ENCODE data around the gene FMN1. TPM values are rescaled to one million over a fixed set of nuclear protein-coding genes. Genes with fewer than 3 reads are reported as not detected.

FMN1 gene
- total and polyA plus RNA-seq, 2 of the 8 experiments (the other 6 are each of a cell fraction or from before 2014, with no cell fraction given) = 0.27 to 3.7 TPM

DNA sequence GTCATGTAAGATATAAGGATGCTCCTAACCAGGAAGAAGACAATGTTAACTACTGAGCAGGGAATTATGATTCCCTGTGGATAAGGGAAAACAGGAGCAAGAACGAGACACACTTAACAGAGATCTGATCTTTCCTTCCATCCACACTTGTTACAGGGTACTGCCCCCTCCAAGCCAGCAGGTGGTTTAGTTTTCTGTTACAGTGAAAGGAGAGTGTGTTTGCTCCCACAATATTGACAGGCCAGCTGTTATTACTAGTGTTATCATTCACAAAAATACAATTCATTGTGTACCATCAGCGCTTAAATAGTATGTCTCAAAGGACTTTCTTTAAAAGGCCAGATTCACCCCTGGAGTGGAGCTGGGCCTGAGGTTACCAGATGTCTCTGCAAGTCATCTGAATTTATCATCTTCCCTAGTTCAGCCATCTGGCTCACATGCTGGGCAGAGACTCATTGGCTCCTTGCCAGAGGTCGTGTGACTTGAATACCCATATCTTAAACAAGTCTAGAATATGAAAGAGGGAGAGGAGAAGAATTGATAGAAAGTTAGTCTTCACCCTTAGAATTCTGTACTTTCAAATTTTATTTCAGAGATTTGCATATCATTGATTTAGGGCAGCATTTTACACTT is 16.8 kb upstream of the FMN1 start:
- H2AK5ac ChIP-seq (ENCODE audit: low read depth, low read length) = no peak overlapping the region
- H3K4ac ChIP-seq (replicated peaks; ENCODE audit: insufficient read length, low read depth, low read length) = no peak overlapping the region
- no peaks in the 10 kb centered on the region; a peak in 1 of 8 replicates for H3K36me3 ChIP-seq (ENCODE audit: control insufficient read depth in 2 of 4, insufficient read depth in 4 of 4, low read length in 3 of 4)
- H2BK120ac ChIP-seq (replicated peaks; ENCODE audit: low read depth, low read length) = no peak overlapping the region
- H3K14ac ChIP-seq (ENCODE audit: insufficient read length) = no peak overlapping the region
- H4K8ac ChIP-seq (ENCODE audit: extremely low read depth, insufficient read depth, low read length) = no peak overlapping the region
- H3K18ac ChIP-seq (ENCODE audit: extremely low read depth, low read length) = no peak overlapping the region
- TF ChIP-seq POLR2A (IDR thresholded peaks at IDR 0.05; ENCODE audit: control extremely low read depth in 1 of 2, low read depth in 2 of 2, low read length in 2 of 2) = no peak
- ChIA-PET POLR2A (ENCODE audit: partially characterized antibody) (no interaction called here), CTCF (ENCODE audit: partially characterized antibody) (interaction anchor here (0.8 to 5.8 kb wide), 3 partner anchors 9 to 16 kb away, joined by 3 to 65 read pairs (median 4); no protein-coding TSS in a partner anchor)
- H3K79me2 ChIP-seq (ENCODE audit: control insufficient read depth in 1 of 2, insufficient read depth in 2 of 2, low read length in 2 of 2) = no peaks in the 10 kb centered on the region
- H2BK20ac ChIP-seq (ENCODE audit: low read length) = no peak overlapping the region
- no peak overlapping the region for H4K91ac ChIP-seq (replicated peaks; ENCODE audit: insufficient read length, low read length)
- FAIRE-seq (no peak), DNase-seq (ENCODE audit: low read depth in 1 of 2, low spot score in 2 of 2) (no peak)
- no peak overlapping the region for H3K4me2 ChIP-seq (ENCODE audit: insufficient read depth in 1 of 2, low read depth in 2 of 2, low read length in 2 of 2)
- H3K23me2 ChIP-seq (ENCODE audit: low read depth, low read length) = no peaks in the 10 kb centered on the region
- H4K20me1 ChIP-seq (replicated peaks in 1 of 2; ENCODE audit: control insufficient read depth in 1 of 2, insufficient read depth in 2 of 2, low read length in 2 of 2) = no peaks in the 10 kb centered on the region
- no peak overlapping the region for H4K5ac ChIP-seq (ENCODE audit: insufficient read length, low read depth, low read length)
- H3K56ac ChIP-seq (replicated peaks; ENCODE audit: insufficient read length, low read depth, low read length) = no peak overlapping the region
- H2BK12ac ChIP-seq (ENCODE audit: low read depth, low read length) = no peak overlapping the region
- no peak overlapping the region for H3K27ac ChIP-seq (ENCODE audit: low read depth, low read length)
- H3K27me3 ChIP-seq (replicated peaks in 1 of 4; ENCODE audit: control insufficient read depth in 3 of 4, extremely low read depth in 1 of 4, insufficient read depth in 3 of 4, low read length in 3 of 4) = no peaks in the 10 kb centered on the region
- no peak overlapping the region for H2BK15ac ChIP-seq (ENCODE audit: low read length)
- 0 out of 2 replicates have a peak overlapping the region, but pooled peaks have one; percentile 21 for H2AFZ ChIP-seq (ENCODE audit: low read length)
- no peak overlapping the region for H3K4me3 ChIP-seq (ENCODE audit: extremely low read depth in 1 of 4, insufficient read depth in 2 of 4, low read depth in 3 of 4, low read length in 4 of 4)
- no peaks in the 10 kb centered on the region for H3K4me1 ChIP-seq (replicated peaks in 1 of 4; ENCODE audit: control insufficient read depth in 3 of 4, insufficient read depth in 4 of 4, low read length in 3 of 4)
- WGBS, 2 experiments (ENCODE audit: extremely low coverage in 1 of 2, insufficient coverage in 1 of 2, insufficient read length in 1 of 2, insufficient replicate concordance in 2 of 2, low coverage in 1 of 2, low lambda C conversion rate in 2 of 2, missing lambda C conversion rate in 1 of 2) = 88% methylated on average over 3 of the region's 3 CpGs; no CpG with 5 or more reads in 1 of the 2 experiments
- H3K9ac ChIP-seq (replicated peaks in 1 of 4; ENCODE audit: extremely low read depth in 1 of 4, low read depth in 3 of 4, low read length in 3 of 4) = no peak overlapping the region
- no peak overlapping the region for H3K23ac ChIP-seq (ENCODE audit: insufficient read length)
- no peaks in the 10 kb centered on the region for H3K79me1 ChIP-seq (ENCODE audit: low read depth, low read length)
- no peak overlapping the region for H2BK5ac ChIP-seq (ENCODE audit: low read depth, low read length)
- H3K9me3 ChIP-seq (ENCODE audit: insufficient read depth in 2 of 2, low read depth in 1 of 2, low read length in 1 of 2) = no peaks in the 10 kb centered on the region
